WERI-Rb-1 (cell line): ENCODE data around the gene BLNK.
A peak's percentile ranks its signal among the peaks of the same experiment; 100 is the strongest.

Source experiments
- DNase-seq: peaks from one replicate; pipeline ENCODE4 v3.0.0-alpha.2; 2020
- H3K27ac ChIP-seq: fragments of 250-450 bp; sonication (Bioruptor Pico); 2 replicates; pipeline ENCODE4 v1.5.1; 2020; ENCODE audit warnings: mild to moderate bottlenecking, moderate library complexity
- H3K27me3 ChIP-seq: fragments of 250-450 bp; sonication (Bioruptor Pico); 2 replicates; pipeline ENCODE4 v1.5.1; 2021; ENCODE audit warnings: mild to moderate bottlenecking, low read depth, moderate library complexity; ENCODE audit not compliant: insufficient read depth, severe bottlenecking
- H3K36me3 ChIP-seq: fragments of 250-450 bp; sonication (Bioruptor Pico); 2 replicates; pipeline ENCODE4 v1.5.1; 2020; ENCODE audit warnings: mild to moderate bottlenecking, moderate library complexity
- H3K4me3 ChIP-seq: 2 replicates; pipeline ENCODE4 v1.5.1; 2011; ENCODE audit warnings: low read depth, mild to moderate bottlenecking, control low read depth, low read length
- H3K9me3 ChIP-seq: fragments of 250-450 bp; sonication (Bioruptor Pico); 2 replicates; pipeline ENCODE4 v1.5.1; 2021; ENCODE audit warnings: mild to moderate bottlenecking, moderate library complexity; ENCODE audit not compliant: severe bottlenecking
- TF ChIP-seq, protein P1 (sequence below): IDR thresholded peaks from 2 replicates; pipeline ENCODE4 v1.5.1; 2011; ENCODE audit warnings: low read depth, mild to moderate bottlenecking, control low read depth, inconsistent platforms, low read length

BLNK gene

GRCh38 chr10:96236090-96236478, 35.3 kb downstream of the BLNK start:
- no peaks in the 10 kb centered on the region for H3K27me3 ChIP-seq
- no peak overlapping the region for H3K27ac ChIP-seq
- H3K36me3 ChIP-seq: no peaks in the 10 kb centered on the region
- H3K9me3 ChIP-seq: no peaks in the 10 kb centered on the region
- DNase-seq: no peak
- no peak overlapping the region for H3K4me3 ChIP-seq
- TF ChIP-seq, protein P1, sequence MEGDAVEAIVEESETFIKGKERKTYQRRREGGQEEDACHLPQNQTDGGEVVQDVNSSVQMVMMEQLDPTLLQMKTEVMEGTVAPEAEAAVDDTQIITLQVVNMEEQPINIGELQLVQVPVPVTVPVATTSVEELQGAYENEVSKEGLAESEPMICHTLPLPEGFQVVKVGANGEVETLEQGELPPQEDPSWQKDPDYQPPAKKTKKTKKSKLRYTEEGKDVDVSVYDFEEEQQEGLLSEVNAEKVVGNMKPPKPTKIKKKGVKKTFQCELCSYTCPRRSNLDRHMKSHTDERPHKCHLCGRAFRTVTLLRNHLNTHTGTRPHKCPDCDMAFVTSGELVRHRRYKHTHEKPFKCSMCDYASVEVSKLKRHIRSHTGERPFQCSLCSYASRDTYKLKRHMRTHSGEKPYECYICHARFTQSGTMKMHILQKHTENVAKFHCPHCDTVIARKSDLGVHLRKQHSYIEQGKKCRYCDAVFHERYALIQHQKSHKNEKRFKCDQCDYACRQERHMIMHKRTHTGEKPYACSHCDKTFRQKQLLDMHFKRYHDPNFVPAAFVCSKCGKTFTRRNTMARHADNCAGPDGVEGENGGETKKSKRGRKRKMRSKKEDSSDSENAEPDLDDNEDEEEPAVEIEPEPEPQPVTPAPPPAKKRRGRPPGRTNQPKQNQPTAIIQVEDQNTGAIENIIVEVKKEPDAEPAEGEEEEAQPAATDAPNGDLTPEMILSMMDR: no peak

GRCh38 chr10:96235326-96236089, 35.9 kb downstream of the BLNK start:
- TF ChIP-seq, protein P1: no peak
- DNase-seq: no peak
- Histone ChIP-seq H3K27me3 (no peaks in the 10 kb centered on the region), H3K9me3 (no peaks in the 10 kb centered on the region), H3K4me3 (no peak overlapping the region), H3K36me3 (no peaks in the 10 kb centered on the region), H3K27ac (no peak overlapping the region)

DNA sequence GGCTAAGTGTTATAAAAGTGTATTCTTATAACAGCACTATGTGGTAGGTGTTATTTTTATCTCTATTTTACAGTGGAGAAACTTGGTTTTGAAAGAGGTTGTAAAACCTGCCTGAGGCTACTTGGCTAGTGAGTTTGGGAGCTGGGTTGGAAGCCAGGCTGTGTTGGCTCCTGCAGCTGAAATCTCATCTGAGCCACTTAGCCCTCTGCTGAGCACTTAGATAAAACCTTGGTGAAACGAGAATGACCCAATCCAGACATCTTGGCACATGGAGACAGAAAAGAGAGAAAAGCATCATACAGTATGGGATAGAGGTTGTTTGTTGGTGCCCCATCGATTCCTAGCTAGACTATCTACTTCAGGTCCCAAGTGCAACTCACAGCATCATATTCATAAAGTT, 37.4 kb downstream of the BLNK start:
- Histone ChIP-seq H3K9me3 (no peaks in the 10 kb centered on the region), H3K27ac (no peak overlapping the region), H3K36me3 (no peaks in the 10 kb centered on the region), H3K27me3 (no peaks in the 10 kb centered on the region), H3K4me3 (no peak overlapping the region)
- TF ChIP-seq, protein P1: no peak
- DNase-seq: no peak

DNA sequence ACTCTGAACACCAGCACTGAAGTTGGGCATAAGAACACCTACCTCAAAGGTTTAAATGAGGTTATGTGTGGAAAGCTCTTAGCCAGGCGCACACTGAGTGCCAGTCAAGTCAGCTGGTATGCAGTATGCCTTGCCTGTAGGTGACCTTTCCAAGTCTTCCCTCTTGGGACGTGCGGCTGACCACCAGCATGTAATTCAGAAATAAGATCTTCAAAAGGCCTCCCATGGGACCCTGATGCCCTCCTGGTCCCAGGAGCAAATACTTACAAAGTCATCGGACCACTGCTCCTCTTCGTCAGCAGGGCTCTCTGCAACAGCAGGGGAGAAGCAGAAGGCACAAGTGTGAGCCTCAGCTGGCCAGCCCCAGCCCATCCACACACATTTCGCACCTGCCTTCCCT, 40.8 kb downstream of the BLNK start:
- Histone ChIP-seq H3K27ac (no peak overlapping the region), H3K4me3 (no peak overlapping the region), H3K9me3 (no peaks in the 10 kb centered on the region), H3K27me3 (no peaks in the 10 kb centered on the region), H3K36me3 (no peaks in the 10 kb centered on the region)
- DNase-seq: no peak
- TF ChIP-seq, protein P1: no peak

DNA sequence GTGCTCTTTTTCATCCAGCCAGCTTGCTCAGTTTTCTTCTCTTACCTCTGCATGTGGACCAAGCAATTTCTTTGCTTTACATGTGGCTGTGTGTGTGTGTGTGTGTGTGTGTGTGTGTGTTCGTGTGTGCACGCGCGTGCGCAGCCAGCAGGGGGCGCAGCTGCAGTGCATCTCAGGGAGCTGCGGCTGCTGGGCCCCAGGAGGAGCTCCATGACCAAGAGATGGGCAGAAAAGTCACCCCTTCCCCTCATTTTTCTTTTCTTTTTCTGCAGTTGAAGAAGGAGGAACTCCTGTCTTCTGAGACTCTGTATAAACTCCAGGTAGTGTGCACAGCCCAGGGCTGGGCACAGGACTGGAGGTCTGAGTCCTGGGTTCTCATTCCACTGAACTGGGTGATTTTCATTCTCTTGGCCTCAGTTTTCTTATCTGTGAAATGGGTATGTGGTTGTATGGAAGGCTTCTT, 41.8 kb downstream of the BLNK start:
- no peak overlapping the region for H3K27ac ChIP-seq
- H3K36me3 ChIP-seq: no peaks in the 10 kb centered on the region
- no peak overlapping the region for H3K4me3 ChIP-seq

More for the DNA sequence above, 41.8 kb downstream of the BLNK start:
- peak; percentile 80 for DNase-seq
- no peaks in the 10 kb centered on the region for H3K9me3 ChIP-seq
- no peaks in the 10 kb centered on the region for H3K27me3 ChIP-seq
- TF ChIP-seq, protein P1: peak; percentile 92
